Smooth muscle cell (in vitro differentiated cells): ENCODE results near the gene ATP6V1F. TPM values are rescaled to one million over a fixed set of nuclear protein-coding genes. Genes with fewer than 3 reads are reported as not detected.

Experiments used
- DNase-seq: peaks from one replicate; lab custom pipeline; 2025; ENCODE audit not compliant: unreplicated experiment; lab: John Stamatoyannopoulos, UW
- H2AFZ ChIP-seq: fragments of 200-600 bp; sonication (generic); 2 replicates; pipeline ENCODE4 v1.6.0; 2016; ENCODE audit warnings: antibody characterized with exemption, low read depth, mild to moderate bottlenecking
- H3F3A ChIP-seq: fragments of 200-600 bp; sonication (generic); 2 replicates; pipeline ENCODE4 v1.6.0; 2017; ENCODE audit warnings: antibody characterized with exemption, low read depth
- H3K27ac ChIP-seq: fragments of 200-600 bp; sonication (generic); 2 replicates; pipeline ENCODE4 v1.5.1; 2016; ENCODE audit warnings: low read depth, mild to moderate bottlenecking
- H3K27me3 ChIP-seq: fragments of 200-600 bp; sonication (generic); 2 replicates; pipeline ENCODE4 v1.6.1; 2016; ENCODE audit warnings: low read depth, mild to moderate bottlenecking
- H3K36me3 ChIP-seq: fragments of 200-600 bp; sonication (generic); 2 replicates; pipeline ENCODE4 v1.5.1; 2016; ENCODE audit warnings: low read depth
- H3K4me1 ChIP-seq: fragments of 200-600 bp; sonication (generic); 2 replicates; pipeline ENCODE4 v1.5.1; 2016; ENCODE audit warnings: low read depth
- H3K4me2 ChIP-seq: fragments of 200-600 bp; sonication (generic); 2 replicates; pipeline ENCODE4 v1.6.0; 2016; ENCODE audit warnings: mild to moderate bottlenecking
- H3K4me3 ChIP-seq: fragments of 200-600 bp; sonication (generic); 2 replicates; pipeline ENCODE4 v1.5.1; 2016; ENCODE audit warnings: mild to moderate bottlenecking
- H3K79me2 ChIP-seq: fragments of 200-600 bp; sonication (generic); 2 replicates; pipeline ENCODE4 v1.6.0; 2016; ENCODE audit warnings: low read depth, mild to moderate bottlenecking
- H3K9ac ChIP-seq: fragments of 200-600 bp; sonication (generic); 2 replicates; pipeline ENCODE4 v1.6.0; 2016; ENCODE audit warnings: low read depth
- H3K9me3 ChIP-seq: fragments of 200-600 bp; sonication (generic); replicated peaks from 2 replicates; pipeline ENCODE4 v1.5.1; 2016; ENCODE audit warnings: low read depth
- H4K20me1 ChIP-seq: fragments of 200-600 bp; sonication (generic); 2 replicates; pipeline ENCODE4 v1.6.0; 2016; ENCODE audit warnings: low read depth
- CTCF ChIP-seq: fragments of 200-600 bp; sonication (generic); IDR thresholded peaks from 2 replicates; pipeline ENCODE4 v1.5.1; 2017; ENCODE audit warnings: borderline replicate concordance, mild to moderate bottlenecking, antibody characterized with exemption; ENCODE audit not compliant: insufficient read depth, poor library complexity, severe bottlenecking
- WGBS: methylation state at CpG from one replicate; pipeline ENCODE4 v1.1.7; 2016; ENCODE audit warnings: low lambda C conversion rate; 5-methylcytosine and 5-hydroxymethylcytosine counted together
- polyA plus RNA-seq: library from polyadenylated mRNA; unstranded; fragments of >200 nt; fragmentation: Nextera tagmentation; extraction: Ambion mirVana; gene quantifications from 2 replicates; pipeline ENCODE4 v1.2.1, GENCODE V29; 2016
- total RNA-seq: library from RNA; depleted of rRNA; stranded (reverse); fragments of >200 nt; gene quantifications from 2 replicates; pipeline ENCODE4 v1.2.3, GENCODE V29; 2014

Gene ATP6V1F
- total and polyA plus RNA-seq, 2 experiments from 2014 or later, result 131 to 325 TPM

DNA sequence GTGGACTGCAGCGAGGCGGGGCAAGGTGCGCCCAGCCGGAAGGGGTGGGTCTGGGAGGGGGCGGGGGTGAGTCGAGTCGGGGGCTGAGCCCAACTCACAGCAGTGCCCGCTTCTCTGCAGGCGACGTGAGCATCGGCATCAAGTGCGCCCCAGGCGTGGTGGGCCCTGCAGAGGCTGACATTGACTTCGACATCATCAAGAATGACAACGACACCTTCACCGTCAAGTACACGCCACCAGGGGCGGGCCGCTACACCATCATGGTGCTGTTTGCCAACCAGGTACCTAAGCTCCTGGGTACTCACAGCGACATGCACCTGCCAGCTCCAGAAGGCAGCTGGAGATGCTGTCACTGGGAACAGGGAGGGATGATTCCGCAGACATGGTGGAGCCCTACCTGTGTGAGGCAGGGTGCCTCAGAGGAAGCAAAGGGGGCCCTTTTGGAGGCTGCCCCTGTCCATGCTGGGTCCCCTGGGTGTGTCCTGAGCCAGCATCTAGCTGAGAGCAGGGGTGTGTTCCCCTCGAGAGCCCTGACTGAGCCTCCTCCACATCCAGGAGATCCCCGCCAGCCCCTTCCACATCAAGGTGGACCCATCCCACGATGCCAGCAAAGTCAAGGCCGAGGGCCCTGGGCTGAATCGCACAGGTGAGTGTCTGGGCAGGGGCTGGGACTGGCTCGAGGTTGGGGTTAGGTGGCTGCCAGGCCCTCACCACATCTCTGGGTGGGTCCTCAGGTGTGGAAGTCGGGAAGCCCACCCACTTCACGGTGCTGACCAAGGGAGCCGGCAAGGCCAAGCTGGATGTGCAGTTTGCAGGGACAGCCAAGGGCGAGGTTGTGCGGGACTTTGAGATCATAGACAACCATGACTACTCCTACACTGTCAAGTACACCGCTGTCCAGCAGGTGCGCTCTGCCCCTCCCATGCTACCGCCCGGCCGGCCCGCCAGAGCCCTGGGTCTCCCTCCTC, 19.7 kb upstream of the ATP6V1F start:
- 98% methylated on average over 30 of the region's 38 CpGs for WGBS
- Histone ChIP-seq H2AFZ (no peak overlapping the region), H3K36me3 (no peaks in the 10 kb centered on the region), H3K9ac (no peak overlapping the region), H3K9me3 (no peaks in the 10 kb centered on the region), H3K4me1 (no peaks in the 10 kb centered on the region), H4K20me1 (peaks cover 55% of the 10 kb centered on the region), H3K4me3 (no peak overlapping the region), H3K79me2 (no peaks in the 10 kb centered on the region), H3K27me3 (no peaks in the 10 kb centered on the region), H3K27ac (no peak overlapping the region), H3F3A (no peaks in the 10 kb centered on the region), H3K4me2 (no peak overlapping the region)
- DNase-seq, result no peak
- TF ChIP-seq CTCF, result no peak

DNA sequence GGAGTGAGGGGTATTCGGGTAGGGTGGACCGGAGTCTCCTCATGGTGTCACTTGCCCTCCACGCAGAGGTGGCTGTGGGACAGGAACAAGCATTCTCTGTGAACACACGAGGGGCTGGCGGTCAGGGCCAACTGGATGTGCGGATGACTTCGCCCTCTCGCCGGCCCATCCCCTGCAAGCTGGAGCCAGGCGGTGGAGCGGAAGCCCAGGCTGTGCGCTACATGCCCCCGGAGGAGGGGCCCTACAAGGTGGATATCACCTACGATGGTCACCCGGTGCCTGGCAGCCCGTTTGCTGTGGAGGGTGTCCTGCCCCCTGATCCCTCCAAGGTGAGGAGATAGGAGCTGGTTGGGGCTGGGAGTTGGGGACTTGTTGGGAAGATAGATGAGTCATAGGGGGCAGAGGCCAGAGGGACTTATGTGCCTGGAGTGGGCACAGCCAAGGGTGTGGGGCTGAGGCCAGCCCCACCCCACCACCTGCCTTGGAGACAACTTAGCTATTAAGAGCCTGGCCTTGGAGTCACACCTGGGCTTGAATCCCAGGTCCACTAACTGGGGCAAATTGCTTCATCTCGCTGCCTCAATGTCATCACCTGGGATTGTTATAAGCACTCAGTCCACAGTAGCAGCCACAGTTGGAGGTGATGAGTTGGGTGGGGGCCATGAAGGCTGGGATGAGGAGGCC, 18.6 kb upstream of the ATP6V1F start:
- DNase-seq, result no peak
- Histone ChIP-seq H3K36me3 (no peaks in the 10 kb centered on the region), H3K27ac (no peak overlapping the region), H2AFZ (no peak overlapping the region), H3K4me1 (no peaks in the 10 kb centered on the region), H3K4me2 (no peak overlapping the region), H3K4me3 (no peak overlapping the region), H4K20me1 (peaks cover 44% of the 10 kb centered on the region), H3K27me3 (no peaks in the 10 kb centered on the region), H3F3A (no peaks in the 10 kb centered on the region), H3K9me3 (no peaks in the 10 kb centered on the region), H3K79me2 (no peaks in the 10 kb centered on the region), H3K9ac (no peak overlapping the region)
- no peak for TF ChIP-seq CTCF
- WGBS, result 96% methylated on average over 17 of the region's 17 CpGs

- Histone ChIP-seq H3K4me3 (no peak overlapping the region), H3K4me1 (no peaks in the 10 kb centered on the region), H4K20me1 (peaks cover 36% of the 10 kb centered on the region), H3K36me3 (no peaks in the 10 kb centered on the region), H2AFZ (no peak overlapping the region), H3K79me2 (no peaks in the 10 kb centered on the region), H3K9me3 (no peaks in the 10 kb centered on the region), H3K9ac (no peak overlapping the region), H3F3A (no peaks in the 10 kb centered on the region), H3K27me3 (no peaks in the 10 kb centered on the region), H3K4me2 (no peak overlapping the region), H3K27ac (no peak overlapping the region)
- WGBS, result 98% methylated on average over 25 of the region's 25 CpGs
- no peak for TF ChIP-seq CTCF
- no peak for DNase-seq
These were observed 17.8 kb upstream of the ATP6V1F start for GRCh38 chr7:128844777-128845311.
